H1 (cell line): Measurements from ENCODE around the gene DEFB108B. TPM values are rescaled to one million over a fixed set of nuclear protein-coding genes. Genes with fewer than 3 reads are reported as not detected.

Experiments
- CHD7 ChIP-seq: fragments of 300-600 bp; sonication (generic); IDR thresholded peaks from 2 replicates; pipeline ENCODE4 v1.7.1; 2012; ENCODE audit warnings: low read length, moderate library complexity, mild to moderate bottlenecking, inconsistent platforms; ENCODE audit not compliant: insufficient replicate concordance
- RAD21 ChIP-seq, 2 experiments: IDR thresholded peaks in 1 of 2; conservative IDR thresholded peaks in 1 of 2; 2 replicates each; pipeline ENCODE4 v1.6.1; 2011; ENCODE audit warnings: low read depth in 2 of 2, low read length in 2 of 2, improper control_type of control experiment in 1 of 2, inconsistent platforms in 1 of 2, mild to moderate bottlenecking in 1 of 2, moderate library complexity in 1 of 2
- RBBP5 ChIP-seq: IDR thresholded peaks from 2 replicates; pipeline ENCODE4 v1.7.1; 2012; ENCODE audit warnings: low read depth, mild to moderate bottlenecking, inconsistent platforms, low read length, moderate library complexity, borderline replicate concordance
- RFX5 ChIP-seq: IDR thresholded peaks from 2 replicates; pipeline ENCODE4 v1.6.1; 2011; ENCODE audit warnings: low read depth, low read length, improper control_type of control experiment, borderline replicate concordance
- SP4 ChIP-seq: IDR thresholded peaks from 2 replicates; pipeline ENCODE4 v1.6.1; 2012; ENCODE audit warnings: low read length, inconsistent platforms
- TAF1 ChIP-seq: IDR thresholded peaks from 2 replicates; pipeline ENCODE4 v1.6.1; 2011; ENCODE audit warnings: mild to moderate bottlenecking, low read depth, low read length
- TBP ChIP-seq: IDR thresholded peaks from 2 replicates; pipeline ENCODE4 v1.6.1; 2011; ENCODE audit warnings: low read depth, low read length, improper control_type of control experiment
- polyA plus RNA-seq, 7 experiments: library from polyadenylated mRNA; depleted of rRNA in 3 of 7; stranded (reverse) in 5 of 7; unstranded in 2 of 7; fragments of >200 nt in 5 of 7; fragments of 200-250 nt in 2 of 7; gene quantifications; 1 replicate in 5 of 7; 2 replicates in 1 of 7; 4 replicates in 1 of 7; pipeline versions ENCODE4 v1.2.1 to v1.2.3, GENCODE V29; 2011 to 2013; ENCODE audit warnings: missing spikeins in 2 of 7, mixed read lengths in 2 of 7
- total RNA-seq: library from RNA; stranded (reverse); fragmentation: NEBNext Ultra II Directional; extraction: Animal tissue kit (Norgen Biotek cat#: 25700); gene quantifications from 2 replicates; pipeline ENCODE4 v1.2.1, GENCODE V29; 2021
- TF ChIP-seq, protein P1 (sequence below): IDR thresholded peaks from 2 replicates; pipeline ENCODE4 v1.6.1; 2012; ENCODE audit warnings: low read length, inconsistent platforms

The DEFB108B gene
- total and polyA plus RNA-seq, 2 of the 8 experiments (the other 6 are each of a cell fraction or from before 2014, with no cell fraction given): not detected

DNA sequence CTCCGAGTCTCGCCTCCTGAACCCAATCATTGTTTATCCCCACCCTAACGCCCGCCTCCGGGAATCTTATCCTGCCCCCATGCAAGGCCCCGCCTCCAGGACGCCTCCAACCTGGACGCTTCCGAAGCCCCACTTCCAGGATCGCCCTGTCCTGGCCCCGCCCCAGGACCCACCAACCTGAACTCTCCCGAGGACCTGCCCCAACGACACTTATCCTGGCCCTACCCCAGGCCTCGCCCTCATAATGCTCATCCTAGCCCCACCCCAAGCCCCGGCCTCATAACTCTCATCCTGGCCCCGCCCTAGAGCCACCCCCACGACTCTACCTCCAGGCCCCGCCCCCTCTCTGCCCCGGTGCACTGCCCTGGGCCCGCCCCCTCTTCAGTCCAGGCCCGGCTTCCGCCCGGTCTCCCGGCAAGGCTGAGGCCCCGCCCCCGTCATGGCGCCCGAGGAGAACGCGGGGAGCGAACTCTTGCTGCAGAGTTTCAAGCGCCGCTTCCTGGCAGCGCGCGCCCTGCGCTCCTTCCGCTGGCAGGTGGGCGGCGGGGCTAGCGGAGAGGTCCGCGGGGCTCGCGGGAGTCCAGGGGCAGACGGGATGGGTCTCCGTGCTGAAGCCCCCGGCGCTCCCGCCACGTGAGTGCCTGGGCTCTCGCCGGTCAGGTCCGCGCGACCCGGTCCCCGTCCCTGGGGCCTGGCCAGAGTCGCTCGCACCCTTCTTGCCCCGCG lies 45.7 kb upstream of the DEFB108B start (continued):
- no peak; the same call in 1 of the 2 replicates for TF ChIP-seq SP4
- no peak for TF ChIP-seq RBBP5
- TF ChIP-seq RAD21 (IDR thresholded peaks at IDR 0.05 in 1 of 2, conservative IDR thresholded peaks at IDR 0.05 in 1 of 2; ENCODE audit: low read depth in 2 of 2, low read length in 2 of 2): no peak
- TF ChIP-seq, protein P1, sequence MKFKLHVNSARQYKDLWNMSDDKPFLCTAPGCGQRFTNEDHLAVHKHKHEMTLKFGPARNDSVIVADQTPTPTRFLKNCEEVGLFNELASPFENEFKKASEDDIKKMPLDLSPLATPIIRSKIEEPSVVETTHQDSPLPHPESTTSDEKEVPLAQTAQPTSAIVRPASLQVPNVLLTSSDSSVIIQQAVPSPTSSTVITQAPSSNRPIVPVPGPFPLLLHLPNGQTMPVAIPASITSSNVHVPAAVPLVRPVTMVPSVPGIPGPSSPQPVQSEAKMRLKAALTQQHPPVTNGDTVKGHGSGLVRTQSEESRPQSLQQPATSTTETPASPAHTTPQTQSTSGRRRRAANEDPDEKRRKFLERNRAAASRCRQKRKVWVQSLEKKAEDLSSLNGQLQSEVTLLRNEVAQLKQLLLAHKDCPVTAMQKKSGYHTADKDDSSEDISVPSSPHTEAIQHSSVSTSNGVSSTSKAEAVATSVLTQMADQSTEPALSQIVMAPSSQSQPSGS: no peak
- no peak for TF ChIP-seq RFX5
- TF ChIP-seq TAF1: peak; percentile 77
- TF ChIP-seq CHD7: no peak
- TF ChIP-seq TBP: peak; percentile 62; the same call in 1 of the 2 replicates
